ENCODE measurements around the gene PRR15. TPM values are rescaled to one million over a fixed set of nuclear protein-coding genes. Genes with fewer than 3 reads are reported as not detected.
"Not testable (repeated sequence)": the region's sequence is repeated elsewhere in the genome, so short reads cannot be mapped to it uniquely, and the experiment has no call there.

Gene PRR15, protein sequence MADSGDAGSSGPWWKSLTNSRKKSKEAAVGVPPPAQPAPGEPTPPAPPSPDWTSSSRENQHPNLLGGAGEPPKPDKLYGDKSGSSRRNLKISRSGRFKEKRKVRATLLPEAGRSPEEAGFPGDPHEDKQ
- 1 to 10 TPM; 1.3 to 2.4 TPM for total RNA-seq
- long read RNA-seq, partial matches to known transcripts = 0 of 4 reads
- long read RNA-seq, other reads (novel, unspliced or antisense) = 0 of 4 reads

- DNase-seq (peak; percentile 52), ATAC-seq (peak; percentile 27 to 82)
- intact Hi-C loops (cut with DNase I) = no loop called here
These were observed at the start of gene PRR15 for GRCh38 chr7:29563590-29564495. TSS of gene PRR15 (plus strand) at chr7:29563835. CDS start at chr7:29566330, 2,495 bp downstream.

- ATAC-seq = no peak
- DNase-seq = no peak
- intact Hi-C loops (cut with DNase I) = no loop called here
These were observed 47.1 kb upstream of the PRR15 start for GRCh38 chr7:29516491-29516890.

GRCh38 chr7:29518616-29519015 is 45.0 kb upstream of the PRR15 start:
- intact Hi-C loops (cut with DNase I) = no loop called here
- no peak for DNase-seq
- no peak for ATAC-seq

GRCh38 chr7:29523728-29524127 is 39.9 kb upstream of the PRR15 start:
- intact Hi-C loops (cut with DNase I) = no loop called here
- DNase-seq (no peak), ATAC-seq (no peak)

DNA sequence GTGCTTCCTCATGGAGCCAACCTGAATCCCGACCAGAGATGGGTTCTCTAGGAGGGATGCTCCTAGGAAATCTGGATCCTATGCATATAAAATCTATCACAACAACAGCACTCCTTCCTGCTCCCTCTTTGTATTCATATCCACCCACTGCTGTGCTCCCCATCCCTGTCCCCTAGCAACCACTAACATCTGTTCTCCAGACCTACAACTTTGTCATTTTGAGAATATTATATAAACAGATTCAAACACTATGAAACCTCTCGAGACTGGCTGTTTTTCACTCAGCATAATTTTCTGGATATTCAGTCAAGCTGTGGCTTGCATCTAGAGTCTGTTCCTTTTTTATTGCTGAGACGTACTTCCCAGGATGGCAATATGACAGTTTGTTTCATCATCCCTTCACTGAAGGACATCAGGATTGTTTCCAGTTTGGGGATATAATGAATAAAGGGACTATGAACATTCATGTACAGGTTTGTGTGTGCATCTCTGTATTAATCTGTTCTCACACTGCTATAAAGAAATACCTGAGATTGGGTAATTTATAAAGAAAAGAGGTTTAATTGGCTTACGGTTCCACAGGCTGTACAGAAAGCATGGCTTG is 36.0 kb upstream of the PRR15 start:
- intact Hi-C loops (cut with DNase I) = no loop called here
- ATAC-seq (no peak), DNase-seq (no peak)

- intact Hi-C loops (cut with DNase I); ATAC-seq: not testable (repeated sequence)
These were observed 35.1 kb upstream of the PRR15 start for GRCh38 chr7:29528526-29528925.

GRCh38 chr7:29538389-29538788 is 25.2 kb upstream of the PRR15 start:
- DNase-seq (no peak), ATAC-seq (no peak)
- intact Hi-C loops (cut with DNase I) = no loop called here

More at GRCh38 chr7:29528526-29528925, 35.1 kb upstream of the PRR15 start:
- not testable (repeated sequence) for DNase-seq

GRCh38 chr7:29539471-29539870 is 24.2 kb upstream of the PRR15 start:
- DNase-seq (no peak), ATAC-seq (no peak)
- intact Hi-C loops (cut with DNase I) = no loop called here

GRCh38 chr7:29547421-29547820 is 16.2 kb upstream of the PRR15 start:
- intact Hi-C loops (cut with DNase I) = no loop called here
- ATAC-seq = no peak
- no peak for DNase-seq

DNA sequence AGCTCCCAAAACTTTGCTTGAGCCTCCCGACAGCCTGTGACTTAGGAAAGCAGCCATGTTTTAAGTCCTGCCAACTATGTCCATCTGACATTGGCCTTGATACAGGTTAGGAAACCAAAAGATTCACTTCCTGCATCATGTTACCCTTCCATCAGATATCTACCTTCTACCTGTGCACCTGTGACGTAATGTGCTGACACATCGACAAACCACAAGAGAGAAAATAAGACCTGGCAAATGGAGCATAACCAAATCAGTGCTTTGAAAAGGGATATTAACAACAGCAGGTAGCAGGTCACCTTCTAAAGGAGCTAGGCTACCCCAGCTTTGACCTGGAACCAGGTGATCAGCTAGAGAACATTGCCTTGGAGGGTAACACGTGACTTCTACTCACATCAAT is 14.8 kb upstream of the PRR15 start:
- ATAC-seq (no peak), DNase-seq (no peak)
- intact Hi-C loops (cut with DNase I) = no loop called here

DNA sequence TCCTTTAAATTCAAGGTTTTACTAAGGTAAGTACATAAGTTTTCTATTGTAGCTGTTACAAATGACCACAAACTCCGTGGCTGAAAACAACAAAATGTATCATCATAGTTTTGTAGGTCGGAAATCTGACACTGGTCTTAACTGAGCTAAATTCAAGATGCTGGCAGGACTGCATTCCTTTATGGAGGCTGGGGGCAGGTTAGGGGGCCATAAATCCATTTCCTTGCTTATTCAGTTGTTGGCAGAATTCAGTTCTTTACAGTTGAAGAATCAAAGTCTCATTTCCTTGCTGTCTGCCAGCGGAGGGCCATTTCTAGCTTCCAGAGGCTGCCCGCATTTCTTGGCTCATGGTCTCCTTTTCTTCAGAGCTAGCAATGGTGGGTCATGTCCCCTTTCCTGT is 11.2 kb upstream of the PRR15 start:
- ATAC-seq (no peak), DNase-seq (no peak)
- intact Hi-C loops (cut with DNase I) = no loop called here

- ATAC-seq = no peak
- no peak for DNase-seq
- intact Hi-C loops (cut with DNase I) = no loop called here
These were observed 8.6 kb upstream of the PRR15 start for GRCh38 chr7:29555061-29555460.

DNA sequence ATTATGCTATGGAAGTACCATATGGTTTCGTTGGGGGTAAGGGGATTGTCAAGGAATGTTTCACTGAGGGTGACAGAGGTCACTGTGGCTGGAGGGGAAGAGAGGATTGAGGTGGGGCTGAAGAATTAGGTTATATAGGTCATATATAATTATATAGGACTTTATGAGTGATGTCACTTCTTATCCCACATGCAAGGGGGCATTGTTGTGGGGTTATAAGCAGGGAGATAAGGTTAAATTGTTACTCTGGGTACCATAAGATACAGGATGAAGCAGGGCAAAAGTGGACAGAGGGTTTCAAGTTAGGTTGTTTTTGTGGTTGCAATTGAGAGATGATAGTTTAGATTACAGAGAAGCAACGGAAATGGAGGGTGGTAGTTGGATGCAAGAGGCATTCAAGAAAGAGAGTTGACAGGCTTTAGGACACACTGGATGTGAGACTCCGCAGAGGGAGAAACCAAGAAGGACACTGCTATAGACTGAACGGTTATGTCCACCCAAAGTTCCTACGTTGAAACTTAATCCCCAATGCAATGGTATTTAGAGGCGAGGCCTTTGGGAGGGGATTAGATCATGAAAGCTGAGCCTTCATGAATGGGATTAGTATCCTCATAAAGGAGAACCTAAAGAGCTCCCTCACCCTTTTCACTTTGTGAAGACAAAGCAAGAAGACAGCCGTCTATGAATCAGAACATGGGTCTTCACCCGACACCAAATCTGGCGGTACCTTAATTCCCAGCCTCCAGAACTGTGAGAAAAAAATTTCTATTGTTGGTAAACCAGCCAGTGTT is 7.0 kb upstream of the PRR15 start:
- intact Hi-C loops (cut with DNase I) = no loop called here
- ATAC-seq = no peak
- DNase-seq = no peak

DNA sequence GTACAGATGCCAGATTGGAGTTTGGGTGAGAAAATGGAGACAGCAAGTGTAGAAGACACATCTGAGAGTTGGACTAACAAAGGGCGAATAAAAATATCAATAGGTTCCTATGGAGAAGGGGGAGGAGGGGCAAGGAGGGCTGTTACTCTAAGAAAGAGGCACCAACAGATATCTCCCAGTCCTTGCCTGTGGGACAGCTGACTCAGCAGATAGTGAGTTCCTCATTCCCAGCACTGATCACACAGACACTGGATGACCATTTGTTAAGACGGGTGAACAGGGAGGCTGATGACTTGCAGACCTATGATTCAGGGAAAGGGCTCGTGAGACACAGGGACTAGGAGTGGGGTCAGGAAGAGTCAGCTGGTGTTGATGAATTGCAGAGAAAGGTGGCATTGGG is 5.7 kb upstream of the PRR15 start:
- DNase-seq (no peak), ATAC-seq (peak in 1 of 2 donors; percentile 33)
- intact Hi-C loops (cut with DNase I) = no loop called here

DNA sequence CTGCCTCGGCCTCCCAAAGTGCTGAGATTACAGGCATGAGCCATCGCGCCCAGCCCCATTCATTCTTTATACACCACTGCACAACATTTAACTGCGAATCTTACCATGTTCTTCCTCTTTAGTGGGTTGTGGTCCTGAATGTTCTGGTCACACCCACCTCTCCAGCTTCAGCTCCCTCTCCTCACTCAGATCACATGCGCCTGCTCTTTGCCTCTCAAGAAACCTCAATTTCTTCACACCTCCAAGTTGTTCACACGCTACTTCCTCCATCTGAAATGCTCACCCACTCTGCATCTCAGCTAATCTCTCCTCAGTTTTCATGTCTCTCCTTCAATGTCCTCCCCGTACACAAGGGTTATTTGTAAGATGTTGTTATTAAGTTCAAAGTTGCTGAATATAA is 2.4 kb upstream of the PRR15 start:
- DNase-seq (no peak), ATAC-seq (no peak)
- intact Hi-C loops (cut with DNase I) = no loop called here

- intact Hi-C loops (cut with DNase I) = no loop called here
- ATAC-seq (no peak), DNase-seq (no peak)
These were observed 1.3 kb upstream of the PRR15 start for GRCh38 chr7:29562307-29562706.

DNA sequence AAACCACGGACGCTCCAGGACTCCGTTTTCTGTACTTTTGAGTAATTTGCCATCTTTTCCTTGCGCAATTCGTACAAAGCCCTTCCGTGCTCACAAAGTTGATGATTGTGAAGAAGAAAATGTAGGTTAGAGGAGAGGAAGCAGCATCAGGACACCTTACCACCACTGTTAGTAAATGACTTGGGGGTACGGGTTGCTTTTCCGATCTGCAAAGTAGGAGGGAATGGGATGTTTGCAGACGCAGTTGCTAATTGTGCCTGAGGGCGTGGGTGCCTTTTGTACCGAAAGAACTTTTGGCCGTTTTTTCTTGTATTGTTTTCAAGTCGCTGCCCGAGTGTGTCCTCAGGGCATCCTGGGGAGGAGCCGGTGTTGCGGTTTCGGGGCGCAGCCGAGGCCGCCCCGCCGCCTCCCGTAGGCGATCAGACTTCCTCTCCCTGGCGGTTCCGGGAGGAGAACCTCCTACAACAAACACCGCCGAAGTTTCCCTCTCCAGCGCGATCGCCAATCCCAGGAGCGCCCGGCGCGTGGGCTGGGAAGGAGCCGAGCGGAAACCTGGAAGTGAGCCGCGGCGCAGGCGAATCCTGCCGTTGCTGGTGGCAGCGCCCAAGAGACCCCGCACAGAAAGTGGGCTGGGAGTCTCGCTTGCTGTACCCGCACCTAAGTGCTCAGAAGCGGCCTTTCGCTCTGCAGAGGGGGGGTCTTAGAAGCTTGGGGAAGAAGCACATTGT is 1.0 kb downstream of the PRR15 start:
- intact Hi-C loops (cut with DNase I) = no loop called here
- ATAC-seq (peak; percentile 74 to 83), DNase-seq (peak; percentile 77)

DNA sequence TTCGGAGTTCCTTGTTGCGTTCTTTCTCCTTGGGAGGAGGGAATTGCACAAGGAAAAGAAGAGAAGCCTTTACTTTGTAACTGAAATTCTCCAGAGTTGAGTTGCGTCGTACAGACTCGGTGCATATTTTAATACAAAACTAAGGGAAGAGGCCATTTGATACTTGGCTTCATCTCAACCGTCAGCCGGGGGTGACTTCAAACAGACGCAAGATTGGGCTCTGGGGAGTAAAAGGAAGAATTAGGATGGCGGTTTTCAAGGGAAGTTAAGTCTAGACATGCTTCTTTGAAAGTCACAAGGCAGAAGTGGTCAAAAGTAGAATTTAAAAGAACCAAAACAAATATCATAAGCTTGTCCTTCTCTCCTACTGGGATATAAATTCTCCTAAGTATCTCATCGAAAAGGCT is 1.6 kb downstream of the PRR15 start:
- DNase-seq (no peak), ATAC-seq (peak in 1 of 2 donors; percentile 10)
- intact Hi-C loops (cut with DNase I) = no loop called here

DNA sequence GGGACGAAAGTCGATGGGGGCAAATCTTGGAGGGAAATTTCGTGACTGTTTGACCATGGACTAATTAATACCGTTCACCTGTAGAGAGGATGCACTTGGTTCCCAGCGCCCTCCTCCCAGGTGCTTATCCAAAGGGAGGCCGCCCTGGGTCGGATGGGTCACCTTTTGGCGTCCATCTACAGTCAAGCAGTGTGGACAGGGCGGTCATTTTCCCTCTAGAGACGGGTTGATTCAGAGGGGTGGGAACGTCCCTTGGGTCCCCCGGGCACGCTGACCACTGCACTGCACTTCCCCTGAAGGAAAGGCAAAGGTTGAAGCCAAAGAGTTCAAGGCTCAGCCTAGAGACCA is 2.0 kb downstream of the PRR15 start:
- ATAC-seq (peak in 1 of 2 donors; percentile 5), DNase-seq (no peak)

More for the DNA sequence above, 2.0 kb downstream of the PRR15 start:
- intact Hi-C loops (cut with DNase I) = no loop called here
